ENCODE data around the gene WDFY4. TPM values are rescaled to one million over a fixed set of nuclear protein-coding genes. Genes with fewer than 3 reads are reported as not detected.

WDFY4 gene
- polyA plus RNA-seq, 1 donor (not counting 4 experiments of a cell fraction or from before 2014, with no cell fraction given) = 0.04 TPM

GRCh38 chr10:48729222-48729621 lies 44.5 kb downstream of the WDFY4 start:
- Histone ChIP-seq H3K27me3 (ENCODE audit: control insufficient read depth, extremely low read depth, insufficient read depth, low read length) (peaks cover 3% of the 10 kb centered on the region), H3K9me3 (ENCODE audit: control insufficient read depth, low read depth, low read length) (no peaks in the 10 kb centered on the region), H3K36me3 (ENCODE audit: control insufficient read depth in 2 of 2, extremely low read depth in 1 of 2, insufficient read depth in 2 of 2, low read length in 2 of 2) (no peaks in the 10 kb centered on the region), H4K20me1 (ENCODE audit: control insufficient read depth, extremely low read depth, insufficient read depth, low read length) (no peaks in the 10 kb centered on the region), H3K4me2 (ENCODE audit: control insufficient read depth, extremely low read depth, insufficient read depth, low read depth, low read length) (no peak overlapping the region), H2AFZ (ENCODE audit: control insufficient read depth, low read length) (no peak overlapping the region), H3K79me2 (ENCODE audit: control insufficient read depth, insufficient read depth, low read length) (no peaks in the 10 kb centered on the region), H3K9me1 (ENCODE audit: control insufficient read depth, extremely low read depth, insufficient read depth, low read length) (no peaks in the 10 kb centered on the region), H3K4me1 (ENCODE audit: control insufficient read depth, extremely low read depth, insufficient read depth, low read length) (no peaks in the 10 kb centered on the region), H3K4me3 (ENCODE audit: control insufficient read depth in 2 of 3, extremely low read depth in 1 of 3, insufficient read depth in 2 of 3, low read depth in 1 of 3, low read length in 3 of 3) (no peak overlapping the region), H3K27ac (ENCODE audit: control insufficient read depth, insufficient read depth, low read length) (no peak overlapping the region), H3K9ac (ENCODE audit: control insufficient read depth, extremely low read depth, insufficient read depth, low read length) (no peak overlapping the region)
- FAIRE-seq = no peak
- no peak for DNase-seq (ENCODE audit: low read depth, low spot score)
- TF ChIP-seq EZH2 (IDR thresholded peaks at IDR 0.05; ENCODE audit: low read length) (no peak), CTCF (optimal IDR thresholded peaks at IDR 0.05 in 1 of 3, IDR thresholded peaks at IDR 0.05 in 1 of 3, conservative IDR thresholded peaks at IDR 0.05 in 1 of 3; ENCODE audit: extremely low read depth in 1 of 3, insufficient read depth in 2 of 3, low read length in 3 of 3) (no peak)
- dilution Hi-C loops (cut with MboI; ENCODE audit: extremely low pct_ligation_motif_present, low sequenced_read_pairs) = no loop called here

GRCh38 chr10:48729941-48730457 lies 45.3 kb downstream of the WDFY4 start:
- Histone ChIP-seq H3K4me2 (ENCODE audit: control insufficient read depth, extremely low read depth, insufficient read depth, low read depth, low read length) (no peak overlapping the region), H3K9me1 (ENCODE audit: control insufficient read depth, extremely low read depth, insufficient read depth, low read length) (no peaks in the 10 kb centered on the region), H3K79me2 (ENCODE audit: control insufficient read depth, insufficient read depth, low read length) (no peaks in the 10 kb centered on the region), H3K4me1 (ENCODE audit: control insufficient read depth, extremely low read depth, insufficient read depth, low read length) (no peaks in the 10 kb centered on the region), H3K9ac (ENCODE audit: control insufficient read depth, extremely low read depth, insufficient read depth, low read length) (no peak overlapping the region), H2AFZ (ENCODE audit: control insufficient read depth, low read length) (no peak overlapping the region), H3K4me3 (ENCODE audit: control insufficient read depth in 2 of 3, extremely low read depth in 1 of 3, insufficient read depth in 2 of 3, low read depth in 1 of 3, low read length in 3 of 3) (no peak overlapping the region), H3K27me3 (ENCODE audit: control insufficient read depth, extremely low read depth, insufficient read depth, low read length) (peaks cover 3% of the 10 kb centered on the region), H4K20me1 (ENCODE audit: control insufficient read depth, extremely low read depth, insufficient read depth, low read length) (no peaks in the 10 kb centered on the region), H3K9me3 (ENCODE audit: control insufficient read depth, low read depth, low read length) (no peaks in the 10 kb centered on the region), H3K36me3 (ENCODE audit: control insufficient read depth in 2 of 2, extremely low read depth in 1 of 2, insufficient read depth in 2 of 2, low read length in 2 of 2) (no peaks in the 10 kb centered on the region), H3K27ac (ENCODE audit: control insufficient read depth, insufficient read depth, low read length) (no peak overlapping the region)
- no peak for DNase-seq (ENCODE audit: low read depth, low spot score)
- FAIRE-seq = no peak
- TF ChIP-seq EZH2 (IDR thresholded peaks at IDR 0.05; ENCODE audit: low read length) = no peak
- TF ChIP-seq CTCF (optimal IDR thresholded peaks at IDR 0.05 in 1 of 3, IDR thresholded peaks at IDR 0.05 in 1 of 3, conservative IDR thresholded peaks at IDR 0.05 in 1 of 3; ENCODE audit: extremely low read depth in 1 of 3, insufficient read depth in 2 of 3, low read length in 3 of 3) = no peak
- dilution Hi-C loops (cut with MboI; ENCODE audit: extremely low pct_ligation_motif_present, low sequenced_read_pairs) = no loop called here

Data from keratinocyte (primary cell).